Heart left ventricle (tissue), 13 donors: ENCODE measurements around the gene BEST1.

Experiments
- CTCF ChIP-seq, 12 donors: fragments of 200-600 bp; sonication (generic) in 4 of 12; IDR thresholded peaks; one replicate each; pipeline versions ENCODE4 v1.5.0 to v1.8.0; 2018 to 2022; ENCODE audit warnings: antibody characterized with exemption in 12 of 12, mild to moderate bottlenecking in 5 of 12
- POLR2A ChIP-seq, 2 donors: fragments of 450-650 bp; IDR thresholded peaks; one replicate each; pipeline ENCODE4 v1.6.1; 2017; ENCODE audit warnings: antibody characterized with exemption in 2 of 2, mild to moderate bottlenecking in 2 of 2, moderate library complexity in 2 of 2
- donor health status: ischemic (EF 13 %, LVEDD 7.1; RV severe dilation, severe dysfunction).
- donor health status: DM: no; HTN: yes; CAD: no.
- donor health status: DM: no; HTN: no; CAD: no.
- donor health status: ischemic (EF 25% LVEDD 6.9; RV normal size, moderate dysfunction).
- donor health status: ischemic (EF 25% LVEDD 5.7; RV mildly dilated, moderate dysfunction).
- donor health status: ischemic (EF 35%, LVEDD 5.7; RV mildly dilated, moderate dysfunction).
- donor health status: nonischemic (EF 11% LVEDD 7.7; RV severe dilation, severe dysfunction).
- donor health status: DM: yes; HTN: yes; CAD: no.
- donor health status: PGD.
- donor health status: ischemic (EF 29% LVEDD 5.4; RV normal size, mild dysfunction).
- donor health status: nonischemic (EF 23%, LVEDD 6.1; RV moderate dilation, normal function).

GRCh38 chr11:61967116-61967923, 17.2 kb downstream of the BEST1 start, which contains the start of gene FTH1:
- TF ChIP-seq CTCF (IDR thresholded peaks at IDR 0.05) (no peak), POLR2A (IDR thresholded peaks at IDR 0.05) (peak; percentile 77 to 100)
